GM19238 (cell line): ENCODE measurements around the gene ABCC1.

Experiments used
- DNase-seq: peaks from one replicate; pipeline ENCODE4 v3.0.0; 2011; ENCODE audit warnings: low spot score; ENCODE audit not compliant: insufficient read length

The ABCC1 gene

GRCh38 chr16:16019488-16019887 is 70.1 kb downstream of the ABCC1 start:
- no peak for DNase-seq

GRCh38 chr16:16020291-16020690 is 70.9 kb downstream of the ABCC1 start:
- no peak for DNase-seq

DNA sequence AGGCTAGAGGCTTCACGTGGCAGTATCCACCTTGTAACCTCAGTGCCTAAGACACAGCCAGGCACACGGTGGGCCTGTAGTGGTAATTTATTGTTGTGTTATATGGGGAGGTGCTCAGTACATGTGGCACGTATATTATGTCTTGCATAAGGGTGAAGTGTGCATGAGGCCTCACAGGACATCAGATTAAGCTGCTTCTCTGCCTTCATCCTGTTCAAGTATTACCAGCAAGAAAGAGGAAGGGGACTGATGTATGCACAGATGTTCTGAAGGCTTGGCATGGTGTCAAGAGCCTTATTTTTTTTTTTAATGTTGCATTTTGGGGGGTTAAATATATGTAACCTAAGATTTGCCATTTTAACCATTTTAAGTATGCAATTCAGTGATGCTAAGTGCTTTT is 71.6 kb downstream of the ABCC1 start:
- DNase-seq: no peak

DNA sequence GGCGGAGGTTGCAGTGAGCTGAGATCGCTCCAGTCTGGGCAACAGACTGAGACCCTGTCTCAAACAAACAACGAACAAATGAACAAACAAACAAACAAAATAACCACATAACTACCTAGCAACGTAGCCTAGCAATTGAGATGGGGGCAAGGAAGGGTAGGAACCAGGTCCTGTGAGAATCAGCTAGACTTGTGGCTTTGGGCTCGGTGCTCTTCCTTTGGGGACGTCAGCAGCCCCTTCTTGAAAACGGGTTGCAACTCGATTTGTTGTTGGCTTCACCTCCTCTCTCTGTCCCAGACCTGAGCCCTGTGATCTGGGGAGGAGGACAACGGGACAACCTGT is 72.2 kb downstream of the ABCC1 start:
- DNase-seq: no peak

GRCh38 chr16:16021988-16022682 is 72.7 kb downstream of the ABCC1 start:
- DNase-seq: no peak

DNA sequence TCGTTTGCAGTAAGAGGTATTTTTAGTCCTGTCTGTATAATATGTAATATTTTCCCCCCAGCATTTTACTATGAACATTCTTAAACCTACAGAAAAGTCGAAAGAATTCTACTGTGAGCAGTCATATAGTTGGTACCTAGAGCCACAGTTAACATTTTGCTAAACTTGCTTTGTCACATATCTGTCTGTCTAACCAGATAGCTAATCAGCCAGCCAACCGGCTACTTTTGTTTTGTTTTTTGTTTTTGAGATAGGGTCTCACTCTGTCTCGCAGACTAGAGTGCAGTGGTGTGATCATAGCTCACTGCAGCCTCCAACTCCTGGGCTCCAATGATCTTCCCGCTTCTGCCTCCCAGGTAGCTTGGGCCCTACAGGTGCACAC is 73.3 kb downstream of the ABCC1 start:
- no peak for DNase-seq

DNA sequence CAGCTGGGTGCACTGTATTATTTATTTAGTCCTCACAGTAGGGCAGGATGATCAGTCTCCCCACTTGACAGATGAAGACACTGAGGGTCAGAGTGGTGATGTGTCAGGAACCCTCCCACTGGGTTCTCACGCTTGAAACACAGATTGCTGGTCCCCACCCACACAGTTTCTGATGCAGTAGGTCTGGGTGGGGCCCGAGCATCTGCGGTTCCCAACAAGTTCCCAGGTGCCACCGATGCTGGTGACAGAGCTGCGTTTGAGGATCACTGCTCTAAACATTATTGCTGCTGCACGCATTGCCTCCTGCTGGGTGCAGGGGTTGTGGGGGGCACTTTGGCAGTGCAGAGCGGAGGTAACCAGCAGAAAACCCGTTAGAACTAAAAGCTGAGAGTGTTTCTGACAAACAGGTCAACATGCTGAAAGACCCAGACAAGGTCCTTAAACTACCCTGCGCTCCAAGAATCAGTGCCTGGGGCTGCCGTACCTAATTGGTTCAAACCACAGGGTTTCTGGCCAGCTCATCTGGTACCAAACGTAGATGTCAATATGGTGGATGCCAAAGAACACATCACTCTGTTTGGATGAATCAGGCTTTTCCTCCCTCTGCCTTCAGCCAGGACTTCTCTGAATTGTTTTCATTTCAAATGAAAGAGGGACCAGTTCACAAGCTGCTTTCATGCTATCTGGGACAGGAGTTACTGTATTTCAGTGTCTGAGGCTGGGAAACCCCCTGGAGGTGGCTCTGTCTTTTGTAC is 76.0 kb downstream of the ABCC1 start:
- DNase-seq: peak; percentile 45

DNA sequence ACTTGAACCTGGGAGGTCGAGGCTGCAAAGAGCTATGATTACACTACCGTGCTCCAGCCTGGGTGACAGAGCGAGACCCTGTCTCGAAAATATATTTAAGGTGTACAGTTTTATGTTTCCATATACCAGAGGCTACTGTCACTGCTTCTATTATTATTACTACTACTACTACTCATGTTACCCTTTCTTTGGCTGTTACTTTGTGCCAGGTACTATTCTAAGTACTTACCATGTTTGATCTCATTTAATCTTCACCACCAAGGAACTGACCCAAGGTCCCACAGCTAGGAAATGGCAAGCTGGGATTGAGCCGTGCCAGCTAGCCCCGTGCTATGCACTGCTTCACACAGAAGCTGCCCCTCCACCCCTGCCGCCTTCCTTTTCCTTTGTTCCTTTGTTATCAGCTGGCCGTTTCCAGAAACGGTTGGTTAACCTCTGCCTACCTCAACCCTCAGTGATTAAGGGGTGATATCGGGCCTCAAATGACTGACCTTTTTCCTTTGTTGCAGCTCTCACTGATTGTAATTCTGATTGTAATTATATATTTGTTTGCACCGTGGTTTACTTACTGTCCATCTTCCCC is 78.4 kb downstream of the ABCC1 start:
- no peak for DNase-seq

GRCh38 chr16:16028311-16028999 is 79.0 kb downstream of the ABCC1 start:
- DNase-seq: no peak

DNA sequence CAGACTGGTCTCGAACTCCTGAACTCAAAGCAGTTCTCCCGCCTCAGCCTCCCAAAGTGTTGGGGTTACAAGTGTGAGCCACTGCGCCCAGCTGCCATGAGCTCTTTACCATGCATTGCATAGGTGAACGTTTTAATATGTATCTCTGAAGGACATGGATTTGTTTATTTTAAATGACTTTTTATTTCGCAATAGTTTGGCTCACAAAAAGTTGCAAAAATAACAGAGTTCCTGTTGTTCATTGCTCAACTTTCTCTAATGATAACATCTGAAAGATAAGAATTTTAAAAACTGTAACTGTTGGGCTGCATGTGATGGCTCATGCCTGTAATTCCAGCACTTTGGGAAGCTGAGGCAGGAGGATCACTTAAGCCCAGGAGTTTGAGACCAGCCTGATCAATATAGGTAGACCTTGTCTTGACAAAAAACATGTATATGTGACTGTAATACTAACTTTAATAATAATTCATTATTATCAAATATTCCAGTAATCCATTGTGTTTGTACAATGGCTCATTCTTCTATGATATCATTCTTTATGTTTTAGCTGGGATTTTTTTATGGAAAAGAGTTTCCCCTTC is 80.1 kb downstream of the ABCC1 start:
- no peak for DNase-seq

DNA sequence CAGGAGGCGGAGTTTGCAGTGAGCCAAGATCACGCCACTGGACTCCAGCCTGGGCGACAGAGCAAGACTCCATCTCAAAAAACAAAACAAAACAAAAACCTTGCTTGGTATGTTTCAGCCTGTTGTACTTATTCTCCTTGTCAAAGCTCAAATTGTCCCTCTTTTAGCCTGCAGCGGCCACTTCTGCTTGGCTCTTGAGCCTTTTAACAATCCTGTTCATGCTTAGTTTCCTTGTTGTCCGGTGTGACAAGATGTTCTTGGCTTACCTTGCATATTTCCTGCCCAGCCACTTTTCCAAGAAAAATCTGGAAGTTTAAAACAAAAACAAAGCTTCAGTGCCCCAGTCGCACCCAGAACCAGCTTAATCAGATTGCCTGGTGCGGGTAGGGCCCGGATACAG is 81.0 kb downstream of the ABCC1 start:
- DNase-seq: no peak

GRCh38 chr16:16031401-16031800 is 82.0 kb downstream of the ABCC1 start:
- no peak for DNase-seq

DNA sequence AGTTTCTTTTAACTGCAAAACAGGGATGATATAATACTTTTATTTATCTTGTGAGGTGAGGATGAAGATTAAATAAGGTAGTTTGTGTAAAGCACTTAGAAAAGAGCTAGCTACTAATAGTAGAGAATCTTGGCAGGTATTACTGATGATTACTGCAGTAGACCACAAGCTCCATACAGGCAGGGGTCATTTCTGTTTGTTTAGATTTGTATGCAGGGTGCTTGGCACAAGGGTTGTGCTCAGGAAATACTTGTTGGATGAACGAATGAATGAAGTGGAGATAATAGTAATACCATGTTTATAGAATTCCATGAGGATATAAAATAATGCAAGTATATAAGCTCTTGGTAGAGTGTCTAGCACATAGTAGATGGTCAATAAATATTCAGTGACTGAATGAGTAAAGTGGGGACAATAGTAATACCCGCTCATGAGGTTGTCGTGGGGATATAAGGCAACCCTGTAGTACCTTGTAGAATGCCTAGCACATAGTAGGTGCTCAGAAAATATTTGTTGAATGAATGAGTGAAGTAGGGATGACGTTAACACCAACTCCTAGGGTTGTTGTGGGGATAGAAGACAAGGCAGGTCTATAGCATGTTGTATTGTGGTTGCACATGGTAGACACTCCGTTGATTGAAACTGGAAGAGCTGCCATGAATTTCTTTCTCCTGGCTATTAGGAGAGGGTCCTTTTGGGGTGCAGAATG is 83.0 kb downstream of the ABCC1 start:
- DNase-seq: no peak

DNA sequence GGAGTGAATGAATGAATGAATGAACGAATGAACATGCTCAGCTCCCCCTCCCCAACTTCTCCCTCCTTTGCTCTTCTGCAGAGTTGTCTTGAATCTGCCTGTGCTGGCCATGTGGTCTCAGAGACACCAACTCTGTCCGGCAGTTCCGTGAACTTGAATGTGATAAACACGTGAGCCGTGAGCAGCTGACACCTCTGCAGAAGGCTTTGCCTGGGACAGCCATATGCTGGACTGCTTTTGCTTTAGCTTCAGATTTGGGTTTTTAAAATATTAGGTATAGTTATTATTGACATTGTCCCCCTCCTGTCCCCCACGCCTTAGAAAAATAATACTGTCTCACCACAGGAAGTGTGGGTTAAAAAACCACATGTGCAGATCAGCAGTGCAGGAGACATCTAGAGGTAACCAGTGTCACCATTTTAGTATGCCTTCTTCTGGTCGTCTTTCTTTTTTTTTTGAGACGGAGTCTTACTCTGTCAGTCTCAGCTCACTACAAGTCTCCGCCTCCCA is 83.8 kb downstream of the ABCC1 start:
- no peak for DNase-seq

GRCh38 chr16:16036359-16036792 is 87.0 kb downstream of the ABCC1 start:
- DNase-seq: no peak

DNA sequence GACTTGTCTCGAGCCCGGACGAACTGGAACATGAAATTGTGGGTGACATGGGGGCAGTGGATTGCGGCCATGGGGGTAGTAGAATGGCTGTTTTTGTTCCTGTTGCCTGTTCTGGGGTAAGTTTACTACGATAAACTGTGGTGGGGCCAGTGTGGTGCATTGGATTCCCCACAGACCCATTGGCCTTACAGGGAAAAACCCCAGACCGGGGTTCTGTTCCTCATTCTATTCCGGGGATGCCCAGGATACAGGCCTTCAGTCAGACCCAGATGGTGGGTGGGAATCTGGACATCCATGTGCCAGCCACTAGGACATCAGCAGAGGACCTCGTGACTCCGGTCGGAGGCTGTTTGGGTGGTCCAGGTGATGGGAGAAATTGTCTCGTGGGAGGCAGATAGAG is 88.1 kb downstream of the ABCC1 start:
- no peak for DNase-seq

DNA sequence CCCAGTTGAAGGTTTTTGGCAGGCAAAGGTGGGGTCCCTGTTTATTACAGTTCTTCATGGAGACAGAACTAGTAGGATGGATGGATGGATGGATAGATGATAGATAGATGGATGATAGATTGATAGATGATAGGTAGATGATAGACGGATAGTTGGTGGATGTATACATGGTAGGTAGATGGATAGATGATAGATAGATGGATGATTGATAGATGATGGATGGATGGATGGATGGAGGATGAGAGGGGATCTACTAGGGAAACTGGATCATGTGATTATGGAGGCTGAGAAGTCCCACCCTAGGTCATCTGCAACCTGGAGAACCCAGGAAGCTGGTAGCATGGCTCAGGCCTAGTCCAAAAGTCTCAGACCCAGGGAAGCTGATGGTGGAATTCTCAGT is 88.6 kb downstream of the ABCC1 start:
- no peak for DNase-seq

DNA sequence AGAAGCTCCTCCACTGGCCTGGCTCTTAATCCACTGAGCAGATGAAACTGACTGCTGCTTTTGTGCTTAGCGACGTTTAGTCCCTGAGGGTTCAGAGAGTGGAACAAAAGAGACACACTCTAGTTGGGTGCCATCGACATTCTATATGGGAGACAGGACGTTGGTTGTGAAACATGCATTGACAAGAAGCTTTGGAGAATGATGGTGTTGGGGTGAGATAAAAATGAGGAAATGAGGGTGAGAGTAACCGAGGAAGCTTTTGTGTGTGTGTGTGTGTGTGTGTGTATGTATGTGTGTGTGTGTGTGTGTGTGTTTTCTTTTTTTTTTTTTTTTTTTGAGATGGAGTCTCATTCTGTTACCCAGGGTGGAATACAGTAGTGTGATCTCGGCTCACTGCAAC is 89.5 kb downstream of the ABCC1 start:
- no peak for DNase-seq

- DNase-seq: no peak
Observed at GRCh38 chr16:16041196-16041892, 91.9 kb downstream of the ABCC1 start.

DNA sequence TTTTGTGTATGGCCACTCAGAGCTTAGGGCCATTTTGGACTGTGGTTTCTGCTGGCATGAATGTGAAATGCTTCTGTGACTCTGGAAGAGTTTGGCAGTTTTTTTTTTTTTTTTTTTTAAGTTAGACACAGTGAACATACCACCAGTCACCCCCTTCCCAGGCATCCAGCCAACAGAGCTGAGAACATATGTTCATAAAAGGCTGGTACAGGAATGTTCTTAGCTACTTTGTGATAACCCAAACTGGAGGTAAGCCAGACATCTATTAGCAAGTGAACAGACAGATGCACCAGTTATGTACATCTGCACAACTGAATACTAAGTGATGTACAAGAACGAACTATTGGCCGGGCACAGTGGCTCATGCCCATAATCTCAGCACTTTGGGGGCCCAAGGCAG is 92.7 kb downstream of the ABCC1 start:
- no peak for DNase-seq
